Mucosa of rectum (tissue), 2 donors: ENCODE results near the gene PLA2G4F.

Source experiments
- H3K27ac ChIP-seq, 2 donors: one replicate each; pipeline ENCODE4 v1.7.0; 2013; ENCODE audit warnings: inconsistent platforms in 2 of 2, low read depth in 2 of 2, low read length in 2 of 2
- H3K27me3 ChIP-seq, 2 donors: one replicate each; pipeline ENCODE4 v1.7.0; 2013; ENCODE audit warnings: low read length in 2 of 2; ENCODE audit not compliant: control insufficient read depth in 2 of 2, insufficient read depth in 2 of 2
- H3K36me3 ChIP-seq, 2 donors: one replicate each; pipeline ENCODE4 v1.7.0; 2013; ENCODE audit warnings: low read length in 2 of 2; ENCODE audit not compliant: control insufficient read depth in 2 of 2, insufficient read depth in 2 of 2
- H3K4me1 ChIP-seq, 2 donors: one replicate each; pipeline ENCODE4 v1.7.0; 2013; ENCODE audit warnings: low read length in 2 of 2, mild to moderate bottlenecking in 1 of 2; ENCODE audit not compliant: control insufficient read depth in 2 of 2, insufficient read depth in 2 of 2
- H3K4me3 ChIP-seq, 2 donors: one replicate each; pipeline ENCODE4 v1.7.0; 2013; ENCODE audit warnings: low read length in 2 of 2
- H3K9ac ChIP-seq, 2 donors: one replicate each; pipeline ENCODE4 v1.7.0; 2013; ENCODE audit warnings: low read length in 2 of 2, low read depth in 1 of 2, mild to moderate bottlenecking in 1 of 2
- H3K9me3 ChIP-seq, 2 donors: one replicate each; pipeline ENCODE4 v1.7.0; 2013; ENCODE audit warnings: low read length in 2 of 2; ENCODE audit not compliant: control insufficient read depth in 2 of 2
- donor health status: healthy.
- donor health status: Normal muscosa, but diverticular disease.

PLA2G4F gene

GRCh38 chr15:42121682-42122081 is 34.8 kb downstream of the PLA2G4F start:
- H3K4me1 ChIP-seq = peaks cover 14 to 16% of the 10 kb centered on the region in 2 donors
- no peaks in the 10 kb centered on the region for H3K9me3 ChIP-seq
- no peak overlapping the region for H3K9ac ChIP-seq
- H3K4me3 ChIP-seq = no peak overlapping the region
- no peaks in the 10 kb centered on the region for H3K36me3 ChIP-seq
- H3K27ac ChIP-seq = peak overlapping the region in 1 of 2 donors; percentile 3
- no peaks in the 10 kb centered on the region for H3K27me3 ChIP-seq

- H3K4me1 ChIP-seq = peaks cover 14 to 16% of the 10 kb centered on the region in 2 donors
- H3K36me3 ChIP-seq = no peaks in the 10 kb centered on the region
- peak overlapping the region in 1 of 2 donors; percentile 3 for H3K27ac ChIP-seq
- no peak overlapping the region for H3K4me3 ChIP-seq
- no peaks in the 10 kb centered on the region for H3K27me3 ChIP-seq
- no peak overlapping the region for H3K9ac ChIP-seq
- H3K9me3 ChIP-seq = no peaks in the 10 kb centered on the region
Observed at GRCh38 chr15:42121021-42121420, 35.4 kb downstream of the PLA2G4F start.

DNA sequence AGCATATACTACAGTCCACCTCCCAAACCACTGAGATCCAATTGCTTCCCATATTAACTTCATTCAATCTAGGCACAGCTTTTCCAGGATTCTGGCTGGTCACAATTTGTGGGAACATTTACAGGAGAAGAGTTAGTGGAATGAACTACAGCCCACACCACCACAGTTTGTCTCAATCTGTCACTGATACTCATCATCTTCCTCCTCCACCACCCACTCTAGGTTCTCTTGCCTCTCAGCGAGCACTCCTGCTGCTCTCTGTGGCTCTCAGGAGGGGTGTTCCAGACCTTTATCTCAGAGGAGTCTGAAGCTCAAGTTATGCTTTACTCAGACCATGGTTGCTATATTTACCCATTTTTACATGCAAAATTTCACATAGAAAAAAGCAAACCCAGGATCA is 36.2 kb downstream of the PLA2G4F start:
- Histone ChIP-seq H3K9ac (no peak overlapping the region), H3K27ac (no peak overlapping the region), H3K36me3 (no peaks in the 10 kb centered on the region), H3K27me3 (peaks cover 0 to 2% of the 10 kb centered on the region in 2 donors), H3K9me3 (no peaks in the 10 kb centered on the region), H3K4me3 (no peak overlapping the region), H3K4me1 (peaks cover 14 to 16% of the 10 kb centered on the region in 2 donors)

DNA sequence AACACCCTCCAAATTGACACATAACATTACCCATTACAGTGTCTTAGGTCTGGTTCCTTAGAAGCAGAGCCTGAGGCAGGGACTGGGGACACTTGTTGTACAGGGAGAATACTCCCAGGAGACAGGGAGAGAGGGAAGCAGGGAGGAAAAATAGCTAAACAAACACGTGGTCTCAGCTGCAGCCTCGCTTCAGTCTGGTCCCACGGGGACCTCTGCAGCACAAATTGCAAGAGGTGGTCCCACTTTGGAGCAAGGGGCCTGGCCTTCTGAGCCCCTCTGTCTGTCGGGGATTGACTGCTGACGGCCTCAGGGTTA is 37.0 kb downstream of the PLA2G4F start:
- H3K9ac ChIP-seq = peak overlapping the region; percentile 49 to 58

DNA sequence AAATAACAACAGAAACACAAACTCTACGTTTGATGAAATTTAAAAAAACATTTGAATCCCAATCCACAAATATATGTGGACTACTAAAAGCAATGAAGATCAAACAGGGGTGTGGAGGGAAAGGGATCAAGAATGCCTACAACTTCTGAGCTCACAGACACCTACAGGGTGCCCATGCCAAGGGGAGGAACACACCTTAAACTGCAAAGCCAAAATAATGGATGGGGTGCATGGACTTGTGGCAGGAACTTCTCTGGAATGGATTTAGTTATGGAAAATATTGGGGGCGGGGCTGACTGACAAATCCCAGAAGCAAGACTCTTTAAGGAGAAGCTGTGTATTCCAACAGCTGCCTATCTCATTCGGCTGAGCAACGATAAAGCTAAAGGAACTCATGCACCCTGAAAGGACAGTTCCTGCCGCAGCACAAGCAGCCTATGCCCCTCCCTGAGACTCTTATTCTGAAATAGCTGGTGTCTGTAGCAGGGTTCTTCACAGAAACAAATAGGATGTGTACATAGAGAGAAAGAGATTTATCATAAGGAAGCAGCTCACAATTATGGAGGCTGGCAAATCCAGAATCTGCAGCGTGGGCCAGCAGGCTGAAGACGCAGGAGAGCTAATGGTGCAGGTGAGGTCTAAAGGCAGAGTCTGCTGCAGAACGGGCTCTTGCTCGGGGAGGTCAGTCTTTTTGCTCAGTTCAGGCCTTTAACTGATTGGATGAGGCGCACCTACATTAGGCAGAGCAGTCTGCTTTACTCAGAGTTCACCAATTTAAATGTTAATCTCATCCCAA is 37.6 kb downstream of the PLA2G4F start:
- peak overlapping the region; percentile 56 to 73 for H3K4me3 ChIP-seq
- H3K36me3 ChIP-seq = no peaks in the 10 kb centered on the region
- no peaks in the 10 kb centered on the region for H3K9me3 ChIP-seq
- H3K9ac ChIP-seq = peak overlapping the region; percentile 49 to 58
- peak overlapping the region; percentile 72 to 74 for H3K27ac ChIP-seq
- H3K27me3 ChIP-seq = peaks cover 0 to 2% of the 10 kb centered on the region in 2 donors
- H3K4me1 ChIP-seq = peaks cover 14 to 16% of the 10 kb centered on the region in 2 donors

More for the DNA sequence above, 37.0 kb downstream of the PLA2G4F start:
- peaks cover 14 to 16% of the 10 kb centered on the region in 2 donors for H3K4me1 ChIP-seq
- no peaks in the 10 kb centered on the region for H3K9me3 ChIP-seq
- no peaks in the 10 kb centered on the region for H3K36me3 ChIP-seq
- peaks cover 0 to 2% of the 10 kb centered on the region in 2 donors for H3K27me3 ChIP-seq
- peak overlapping the region; percentile 72 to 74 for H3K27ac ChIP-seq
- H3K4me3 ChIP-seq = peak overlapping the region; percentile 56 to 73

DNA sequence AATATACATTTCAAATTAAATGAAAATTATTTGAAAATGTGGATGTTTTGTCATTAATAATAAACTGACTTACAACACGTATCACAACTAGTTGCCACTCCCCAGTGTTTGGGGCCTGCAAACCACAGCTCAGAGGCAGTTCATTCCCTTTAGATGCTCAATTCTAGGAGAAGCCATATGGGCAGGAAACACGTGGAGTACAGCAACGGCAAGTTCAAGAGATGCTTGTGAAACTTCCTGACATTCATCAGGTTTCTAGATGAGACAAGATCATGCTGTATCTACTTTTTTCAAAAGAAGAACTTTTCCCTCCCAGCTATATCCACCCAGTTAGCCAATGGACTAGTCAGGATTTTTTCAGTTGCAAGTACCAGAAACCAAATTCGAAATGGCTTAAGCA is 44.5 kb downstream of the PLA2G4F start:
- H3K27ac ChIP-seq = no peak overlapping the region
- H3K9ac ChIP-seq = no peak overlapping the region
- H3K36me3 ChIP-seq = no peaks in the 10 kb centered on the region
- no peaks in the 10 kb centered on the region for H3K9me3 ChIP-seq
- H3K4me1 ChIP-seq = peaks cover 8 to 15% of the 10 kb centered on the region in 2 donors
- no peak overlapping the region for H3K4me3 ChIP-seq
- H3K27me3 ChIP-seq = peaks cover 0 to 2% of the 10 kb centered on the region in 2 donors

- no peak overlapping the region for H3K27ac ChIP-seq
- peaks cover 0 to under 1% of the 10 kb centered on the region in 2 donors for H3K27me3 ChIP-seq
- H3K36me3 ChIP-seq = no peaks in the 10 kb centered on the region
Observed at GRCh38 chr15:42110367-42110766, 46.1 kb downstream of the PLA2G4F start.

DNA sequence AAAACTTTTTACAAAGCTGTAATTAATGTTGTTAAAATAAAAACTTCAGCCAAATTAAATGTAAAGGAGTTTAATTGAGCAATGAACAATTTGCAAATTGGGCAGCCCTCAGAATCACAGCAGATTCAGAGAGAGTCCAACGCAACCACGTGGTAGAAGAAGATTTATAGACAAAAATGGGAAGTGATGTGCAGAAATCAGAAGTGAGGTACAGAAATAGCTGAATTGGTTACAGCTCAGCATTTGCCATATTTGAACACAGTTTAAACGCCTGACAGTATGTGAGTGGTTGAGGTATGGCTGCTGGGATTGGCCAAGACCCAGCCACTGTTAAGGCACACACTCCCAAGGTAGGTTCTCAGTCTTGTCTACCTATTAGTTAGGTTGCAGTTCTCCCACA is 47.6 kb downstream of the PLA2G4F start:
- no peak overlapping the region for H3K4me3 ChIP-seq
- no peaks in the 10 kb centered on the region for H3K9me3 ChIP-seq
- no peaks in the 10 kb centered on the region for H3K27me3 ChIP-seq
- H3K36me3 ChIP-seq = no peaks in the 10 kb centered on the region
- peaks cover 12 to 24% of the 10 kb centered on the region in 2 donors for H3K4me1 ChIP-seq
- no peak overlapping the region for H3K9ac ChIP-seq
- H3K27ac ChIP-seq = no peak overlapping the region

More at GRCh38 chr15:42110367-42110766, 46.1 kb downstream of the PLA2G4F start:
- H3K9ac ChIP-seq = no peak overlapping the region
- H3K4me1 ChIP-seq = peaks cover 12 to 24% of the 10 kb centered on the region in 2 donors
- no peaks in the 10 kb centered on the region for H3K9me3 ChIP-seq
- no peak overlapping the region for H3K4me3 ChIP-seq

GRCh38 chr15:42108189-42108588 is 48.2 kb downstream of the PLA2G4F start:
- Histone ChIP-seq H3K9me3 (no peaks in the 10 kb centered on the region), H3K4me1 (peaks cover 12 to 24% of the 10 kb centered on the region in 2 donors), H3K4me3 (no peak overlapping the region), H3K9ac (peak overlapping the region in 1 of 2 donors; percentile 17), H3K27me3 (no peaks in the 10 kb centered on the region), H3K36me3 (no peaks in the 10 kb centered on the region), H3K27ac (peak overlapping the region in 1 of 2 donors; percentile 50)

DNA sequence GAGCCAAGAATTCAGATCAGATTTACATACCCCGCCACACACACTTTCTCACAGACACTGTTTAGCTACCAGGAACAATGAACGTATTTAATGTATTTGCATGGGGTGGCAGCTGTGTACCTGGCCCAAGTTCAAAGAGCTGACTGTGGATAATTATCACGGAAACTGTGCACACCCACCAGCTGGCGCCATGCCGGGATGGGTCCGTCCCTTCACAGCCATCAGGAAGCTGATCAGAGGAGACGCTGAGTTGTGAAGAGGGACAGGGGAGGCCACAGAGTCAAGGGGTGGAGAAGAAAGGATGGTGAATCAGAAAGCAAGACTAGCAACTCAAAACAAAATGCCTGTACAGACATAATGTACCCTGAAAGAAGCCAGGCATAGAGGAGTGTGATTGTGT is 49.0 kb downstream of the PLA2G4F start:
- Histone ChIP-seq H3K36me3 (no peaks in the 10 kb centered on the region), H3K4me3 (peak overlapping the region; percentile 37 to 38), H3K9me3 (no peaks in the 10 kb centered on the region), H3K27me3 (no peaks in the 10 kb centered on the region), H3K9ac (peak overlapping the region in 1 of 2 donors; percentile 17), H3K4me1 (peaks cover 12 to 21% of the 10 kb centered on the region in 2 donors), H3K27ac (peak overlapping the region; percentile 50 to 77)
